ENCODE measurements around the gene GAMT. TPM values are rescaled to one million over a fixed set of nuclear protein-coding genes. Genes with fewer than 3 reads are reported as not detected.
A peak's percentile ranks its signal among the peaks of the same experiment; 100 is the strongest.

The GAMT gene
- total and polyA plus RNA-seq, 2 of the 13 experiments (the other 11 are each of a cell fraction or from before 2014, with no cell fraction given) = 115 to 124 TPM

DNA sequence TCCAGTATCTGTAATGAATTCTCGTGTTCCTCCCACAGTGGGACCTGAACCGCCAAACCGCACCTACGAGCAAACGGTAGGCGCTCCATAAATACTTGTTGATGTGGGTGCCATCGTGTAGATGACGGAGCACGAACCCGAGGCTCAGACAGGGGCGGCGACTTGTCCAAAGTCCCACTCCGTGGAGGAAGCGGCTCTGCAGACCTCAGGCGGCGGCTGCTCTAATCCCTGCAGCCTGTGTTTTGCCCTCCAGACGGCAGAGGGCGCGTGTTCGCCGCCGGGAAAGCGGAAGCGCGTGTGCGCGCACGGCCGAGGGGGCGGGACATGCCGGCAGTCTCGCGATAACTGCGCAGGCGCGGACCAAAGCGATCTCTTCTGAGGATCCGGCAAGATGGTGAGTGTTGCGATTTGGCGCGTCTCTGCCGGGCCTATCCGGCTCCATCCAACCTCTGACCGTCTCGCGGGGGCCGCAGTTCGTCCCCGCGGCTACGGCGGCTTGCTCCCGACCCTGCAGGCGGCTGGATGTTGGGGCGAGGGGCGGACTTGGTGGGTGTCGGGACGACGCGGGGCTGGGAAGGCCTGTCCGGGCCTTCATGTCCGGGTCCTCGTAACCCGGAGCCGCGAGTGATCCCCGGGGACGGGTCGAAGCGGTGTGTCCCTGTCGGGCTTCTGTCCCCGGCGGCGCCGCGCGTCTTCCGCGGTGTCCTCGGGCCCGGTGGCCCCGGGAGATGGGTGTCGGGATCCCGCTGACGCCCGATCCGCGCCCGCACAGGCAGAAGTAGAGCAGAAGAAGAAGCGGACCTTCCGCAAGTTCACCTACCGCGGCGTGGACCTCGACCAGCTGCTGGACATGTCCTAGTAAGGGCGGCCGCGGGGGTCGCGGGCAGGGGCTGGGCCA is 36.9 kb upstream of the GAMT start, which contains the start of gene RPS15 (continued):
- peak; percentile 87; the same call in 1 of the 2 replicates for TF ChIP-seq FOXC1 (CRISPR knock-in tag; IDR thresholded peaks at IDR 0.05; ENCODE audit: borderline replicate concordance)
- TF ChIP-seq TAF1 (CRISPR knock-in tag; IDR thresholded peaks at IDR 0.05) = peak; percentile 100
- TF ChIP-seq, protein P1, sequence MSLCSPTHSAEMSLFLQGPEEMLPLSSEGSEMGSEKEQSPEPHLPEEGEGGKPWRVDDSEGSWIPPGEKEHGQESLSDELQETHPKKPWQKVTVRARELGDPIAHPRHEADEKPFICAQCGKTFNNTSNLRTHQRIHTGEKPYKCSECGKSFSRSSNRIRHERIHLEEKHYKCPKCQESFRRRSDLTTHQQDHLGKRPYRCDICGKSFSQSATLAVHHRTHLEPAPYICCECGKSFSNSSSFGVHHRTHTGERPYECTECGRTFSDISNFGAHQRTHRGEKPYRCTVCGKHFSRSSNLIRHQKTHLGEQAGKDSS (CRISPR knock-in tag; IDR thresholded peaks at IDR 0.05; ENCODE audit: borderline replicate concordance, low read depth) = peak; percentile 70; the same call in 1 of the 2 replicates
- TF ChIP-seq, protein P2, sequence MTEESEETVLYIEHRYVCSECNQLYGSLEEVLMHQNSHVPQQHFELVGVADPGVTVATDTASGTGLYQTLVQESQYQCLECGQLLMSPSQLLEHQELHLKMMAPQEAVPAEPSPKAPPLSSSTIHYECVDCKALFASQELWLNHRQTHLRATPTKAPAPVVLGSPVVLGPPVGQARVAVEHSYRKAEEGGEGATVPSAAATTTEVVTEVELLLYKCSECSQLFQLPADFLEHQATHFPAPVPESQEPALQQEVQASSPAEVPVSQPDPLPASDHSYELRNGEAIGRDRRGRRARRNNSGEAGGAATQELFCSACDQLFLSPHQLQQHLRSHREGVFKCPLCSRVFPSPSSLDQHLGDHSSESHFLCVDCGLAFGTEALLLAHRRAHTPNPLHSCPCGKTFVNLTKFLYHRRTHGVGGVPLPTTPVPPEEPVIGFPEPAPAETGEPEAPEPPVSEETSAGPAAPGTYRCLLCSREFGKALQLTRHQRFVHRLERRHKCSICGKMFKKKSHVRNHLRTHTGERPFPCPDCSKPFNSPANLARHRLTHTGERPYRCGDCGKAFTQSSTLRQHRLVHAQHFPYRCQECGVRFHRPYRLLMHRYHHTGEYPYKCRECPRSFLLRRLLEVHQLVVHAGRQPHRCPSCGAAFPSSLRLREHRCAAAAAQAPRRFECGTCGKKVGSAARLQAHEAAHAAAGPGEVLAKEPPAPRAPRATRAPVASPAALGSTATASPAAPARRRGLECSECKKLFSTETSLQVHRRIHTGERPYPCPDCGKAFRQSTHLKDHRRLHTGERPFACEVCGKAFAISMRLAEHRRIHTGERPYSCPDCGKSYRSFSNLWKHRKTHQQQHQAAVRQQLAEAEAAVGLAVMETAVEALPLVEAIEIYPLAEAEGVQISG (CRISPR knock-in tag; IDR thresholded peaks at IDR 0.05) = peak; percentile 100
- TF ChIP-seq NFKB2 (CRISPR knock-in tag; IDR thresholded peaks at IDR 0.05; ENCODE audit: borderline replicate concordance) = peak; percentile 98; the same call in 1 of the 2 replicates
- no peak for TF ChIP-seq MBD4 (IDR thresholded peaks at IDR 0.05; ENCODE audit: borderline replicate concordance, low read length)
- TF ChIP-seq PRMT3 (CRISPR knock-in tag; IDR thresholded peaks at IDR 0.05; ENCODE audit: borderline replicate concordance, low read depth) = no peak
- TF ChIP-seq PTBP1 (IDR thresholded peaks at IDR 0.05; ENCODE audit: low read depth, low read length, poor library complexity, severe bottlenecking) = no peak
- TF ChIP-seq ZSCAN25 (CRISPR knock-in tag; IDR thresholded peaks at IDR 0.05) = peak; percentile 60; the same call in 1 of the 2 replicates
- TF ChIP-seq, protein P3, sequence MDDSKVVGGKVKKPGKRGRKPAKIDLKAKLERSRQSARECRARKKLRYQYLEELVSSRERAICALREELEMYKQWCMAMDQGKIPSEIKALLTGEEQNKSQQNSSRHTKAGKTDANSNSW (CRISPR knock-in tag; IDR thresholded peaks at IDR 0.05; ENCODE audit: borderline replicate concordance) = 0 out of 2 replicates have a peak, but pooled peaks have one; percentile 29
- no peak for TF ChIP-seq GTF2F1 (IDR thresholded peaks at IDR 0.05; ENCODE audit: low read length)
- TF ChIP-seq XBP1 (CRISPR knock-in tag; IDR thresholded peaks at IDR 0.05) = 0 out of 2 replicates have a peak, but pooled peaks have one; percentile 49
- peak; percentile 50 for TF ChIP-seq CEBPG (CRISPR knock-in tag; IDR thresholded peaks at IDR 0.05)
- TF ChIP-seq, protein P4, sequence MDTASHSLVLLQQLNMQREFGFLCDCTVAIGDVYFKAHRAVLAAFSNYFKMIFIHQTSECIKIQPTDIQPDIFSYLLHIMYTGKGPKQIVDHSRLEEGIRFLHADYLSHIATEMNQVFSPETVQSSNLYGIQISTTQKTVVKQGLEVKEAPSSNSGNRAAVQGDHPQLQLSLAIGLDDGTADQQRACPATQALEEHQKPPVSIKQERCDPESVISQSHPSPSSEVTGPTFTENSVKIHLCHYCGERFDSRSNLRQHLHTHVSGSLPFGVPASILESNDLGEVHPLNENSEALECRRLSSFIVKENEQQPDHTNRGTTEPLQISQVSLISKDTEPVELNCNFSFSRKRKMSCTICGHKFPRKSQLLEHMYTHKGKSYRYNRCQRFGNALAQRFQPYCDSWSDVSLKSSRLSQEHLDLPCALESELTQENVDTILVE (CRISPR knock-in tag; IDR thresholded peaks at IDR 0.05) = peak; percentile 97
- no peak for TF ChIP-seq JARID2 (CRISPR knock-in tag; IDR thresholded peaks at IDR 0.05; ENCODE audit: insufficient replicate concordance)
- 0 out of 2 replicates have a peak, but pooled peaks have one; percentile 19 for TF ChIP-seq SOX13 (IDR thresholded peaks at IDR 0.05)
- peak; percentile 74 to 85; a peak in 2 of 4 replicates for TF ChIP-seq SOX13 (CRISPR knock-in tag; conservative IDR thresholded peaks at IDR 0.05 in 1 of 2, IDR thresholded peaks at IDR 0.05 in 1 of 2)
- 0 out of 2 replicates have a peak, but pooled peaks have one; percentile 44 for TF ChIP-seq ZNF660 (CRISPR knock-in tag; IDR thresholded peaks at IDR 0.05; ENCODE audit: borderline replicate concordance, low read depth)
- peak; percentile 99 for TF ChIP-seq ZSCAN31 (CRISPR knock-in tag; IDR thresholded peaks at IDR 0.05; ENCODE audit: low read depth)
- TF ChIP-seq ZNF737 (CRISPR knock-in tag; IDR thresholded peaks at IDR 0.05; ENCODE audit: borderline replicate concordance) = peak; percentile 49; the same call in 1 of the 2 replicates
- TF ChIP-seq, protein P5, sequence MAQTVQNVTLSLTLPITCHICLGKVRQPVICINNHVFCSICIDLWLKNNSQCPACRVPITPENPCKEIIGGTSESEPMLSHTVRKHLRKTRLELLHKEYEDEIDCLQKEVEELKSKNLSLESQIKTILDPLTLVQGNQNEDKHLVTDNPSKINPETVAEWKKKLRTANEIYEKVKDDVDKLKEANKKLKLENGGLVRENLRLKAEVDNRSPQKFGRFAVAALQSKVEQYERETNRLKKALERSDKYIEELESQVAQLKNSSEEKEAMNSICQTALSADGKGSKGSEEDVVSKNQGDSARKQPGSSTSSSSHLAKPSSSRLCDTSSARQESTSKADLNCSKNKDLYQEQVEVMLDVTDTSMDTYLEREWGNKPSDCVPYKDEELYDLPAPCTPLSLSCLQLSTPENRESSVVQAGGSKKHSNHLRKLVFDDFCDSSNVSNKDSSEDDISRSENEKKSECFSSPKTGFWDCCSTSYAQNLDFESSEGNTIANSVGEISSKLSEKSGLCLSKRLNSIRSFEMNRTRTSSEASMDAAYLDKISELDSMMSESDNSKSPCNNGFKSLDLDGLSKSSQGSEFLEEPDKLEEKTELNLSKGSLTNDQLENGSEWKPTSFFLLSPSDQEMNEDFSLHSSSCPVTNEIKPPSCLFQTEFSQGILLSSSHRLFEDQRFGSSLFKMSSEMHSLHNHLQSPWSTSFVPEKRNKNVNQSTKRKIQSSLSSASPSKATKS (CRISPR knock-in tag; IDR thresholded peaks at IDR 0.05) = no peak; the same call in 1 of the 2 replicates

Measured in HepG2 (cell line).